CD4-positive, alpha-beta T cell treated with Interleukin-1 beta for 1 hour (primary cell): ENCODE results near the gene SHC1.

ENCODE experiments used
- DNase-seq, 2 donors: peaks; one replicate each; pipeline ENCODE4 v3.0.0-alpha.2; 2020 to 2022

SHC1 gene

DNA sequence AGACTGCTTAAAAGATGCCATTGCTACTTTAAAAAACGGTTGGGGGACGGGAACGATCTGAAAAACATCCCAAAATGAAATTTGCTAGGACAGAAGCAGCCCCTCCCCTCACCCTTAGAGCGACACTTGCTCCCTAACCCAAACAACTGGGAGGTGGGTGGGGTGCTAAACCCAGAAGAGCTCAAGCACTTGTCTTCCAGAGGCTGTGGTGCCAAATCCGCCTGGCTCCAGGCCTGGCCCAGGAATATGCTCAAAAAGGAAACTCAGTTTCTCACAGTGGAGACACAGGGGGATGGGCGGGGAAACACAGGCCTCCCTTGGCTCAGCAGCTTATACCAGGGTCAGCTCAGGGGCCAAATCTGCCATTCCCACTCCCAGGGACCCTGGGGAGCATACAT is 14.0 kb downstream of the SHC1 start:
- no peak for DNase-seq

- DNase-seq = peak; percentile 91 to 96
Measured at GRCh38 chr1:154955718-154956543, 14.6 kb downstream of the SHC1 start, which contains the start of gene PBXIP1. TSS of gene PBXIP1 (minus strand) at chr1:154956099. CDS start at chr1:154953721, 2,378 bp downstream.

DNA sequence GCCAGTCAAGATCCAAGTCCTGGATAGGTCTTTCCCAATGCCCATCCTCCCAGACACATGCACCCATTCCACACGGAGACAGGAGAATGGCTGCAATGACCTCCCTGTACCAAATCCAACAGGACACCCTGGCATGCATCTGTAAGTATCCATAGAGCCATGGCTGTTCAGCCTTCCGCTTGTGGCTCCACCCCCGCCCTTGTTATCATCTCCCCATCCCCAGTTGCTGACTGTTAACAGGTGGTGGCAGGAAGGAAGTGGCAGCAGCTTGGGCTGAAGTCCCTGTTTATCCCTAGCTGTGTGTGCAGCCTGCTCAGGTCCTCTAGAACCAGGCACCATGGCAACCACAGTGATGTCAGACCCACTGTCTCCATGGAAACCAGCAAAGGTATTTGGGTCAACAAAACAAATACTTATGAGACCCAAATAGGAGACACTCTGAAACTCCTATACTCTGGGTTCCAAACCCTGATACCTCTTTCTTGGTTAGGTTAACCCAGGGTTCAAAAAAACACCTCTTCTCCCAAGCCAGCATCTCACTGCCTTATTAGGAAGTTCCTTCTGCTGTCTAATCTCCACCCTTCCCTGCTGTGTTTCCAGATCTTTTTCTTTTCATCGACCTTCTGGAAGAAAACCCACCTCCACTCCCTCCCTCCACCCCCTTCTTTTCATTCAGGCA is 15.4 kb downstream of the SHC1 start:
- DNase-seq = peak; percentile 98

DNA sequence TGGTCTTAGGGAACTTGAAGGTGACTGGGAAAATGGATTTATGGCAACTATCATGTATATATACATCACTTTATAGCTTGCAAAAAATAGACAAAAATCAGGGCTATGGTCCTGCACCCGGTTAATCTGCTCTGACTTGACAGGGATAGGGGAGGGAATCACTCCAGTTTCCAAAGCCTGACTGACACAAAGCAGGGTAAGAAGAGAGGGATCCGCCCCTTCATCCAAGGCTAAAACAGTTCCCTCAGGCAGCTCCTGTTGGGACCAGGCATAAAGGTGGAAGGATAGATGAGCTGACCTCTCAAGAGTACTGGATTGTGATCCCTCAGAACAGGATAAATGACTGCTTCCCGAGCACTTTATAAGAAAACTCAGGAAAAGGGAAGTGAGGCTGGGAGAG is 16.0 kb downstream of the SHC1 start:
- no peak for DNase-seq

DNA sequence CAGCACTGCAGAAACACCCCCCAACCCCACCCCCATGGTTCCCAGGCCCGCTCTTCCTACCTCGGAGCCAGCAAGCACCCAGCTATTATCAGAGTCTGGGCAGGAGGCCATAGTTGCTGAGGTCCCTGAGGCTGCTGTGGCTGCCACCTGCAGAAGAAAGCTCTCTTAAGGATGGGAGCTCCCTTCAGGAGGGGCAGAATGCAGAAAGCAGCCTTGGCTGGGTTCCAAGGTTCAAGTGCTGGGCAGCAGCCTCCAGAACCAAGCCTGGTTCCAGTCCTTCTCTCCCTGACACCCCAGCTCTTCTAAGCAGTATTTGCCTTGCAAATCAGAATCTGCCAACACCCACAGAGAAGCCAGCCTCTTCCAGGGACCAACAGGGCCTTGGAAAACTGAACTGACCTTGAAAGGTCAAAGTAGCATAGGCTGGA is 16.9 kb downstream of the SHC1 start:
- no peak for DNase-seq

GRCh38 chr1:154952664-154953063 is 17.9 kb downstream of the SHC1 start:
- DNase-seq = no peak

- DNase-seq = peak; percentile 72 to 80
Measured at GRCh38 chr1:154951901-154952657, 18.5 kb downstream of the SHC1 start.

DNA sequence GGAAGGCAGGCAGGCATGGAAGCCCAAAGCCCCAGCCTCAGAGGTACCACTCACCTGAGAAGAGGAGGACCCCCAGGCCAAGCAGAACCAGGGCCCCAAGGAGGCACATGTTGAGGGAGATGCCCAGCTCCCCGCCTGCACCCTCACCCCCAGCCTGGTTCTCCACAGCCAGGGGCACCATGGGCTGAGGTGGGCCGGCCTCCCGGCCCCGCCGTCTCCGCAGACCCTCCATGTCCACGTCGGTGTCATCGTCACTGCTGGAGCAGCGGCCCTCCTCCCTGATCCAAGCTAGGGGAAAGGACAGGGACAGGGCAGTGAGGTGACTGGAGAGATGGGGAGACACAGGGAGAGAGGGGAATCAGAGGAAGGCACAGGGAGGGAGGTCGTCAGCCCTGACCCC is 22.5 kb downstream of the SHC1 start:
- DNase-seq = no peak

DNA sequence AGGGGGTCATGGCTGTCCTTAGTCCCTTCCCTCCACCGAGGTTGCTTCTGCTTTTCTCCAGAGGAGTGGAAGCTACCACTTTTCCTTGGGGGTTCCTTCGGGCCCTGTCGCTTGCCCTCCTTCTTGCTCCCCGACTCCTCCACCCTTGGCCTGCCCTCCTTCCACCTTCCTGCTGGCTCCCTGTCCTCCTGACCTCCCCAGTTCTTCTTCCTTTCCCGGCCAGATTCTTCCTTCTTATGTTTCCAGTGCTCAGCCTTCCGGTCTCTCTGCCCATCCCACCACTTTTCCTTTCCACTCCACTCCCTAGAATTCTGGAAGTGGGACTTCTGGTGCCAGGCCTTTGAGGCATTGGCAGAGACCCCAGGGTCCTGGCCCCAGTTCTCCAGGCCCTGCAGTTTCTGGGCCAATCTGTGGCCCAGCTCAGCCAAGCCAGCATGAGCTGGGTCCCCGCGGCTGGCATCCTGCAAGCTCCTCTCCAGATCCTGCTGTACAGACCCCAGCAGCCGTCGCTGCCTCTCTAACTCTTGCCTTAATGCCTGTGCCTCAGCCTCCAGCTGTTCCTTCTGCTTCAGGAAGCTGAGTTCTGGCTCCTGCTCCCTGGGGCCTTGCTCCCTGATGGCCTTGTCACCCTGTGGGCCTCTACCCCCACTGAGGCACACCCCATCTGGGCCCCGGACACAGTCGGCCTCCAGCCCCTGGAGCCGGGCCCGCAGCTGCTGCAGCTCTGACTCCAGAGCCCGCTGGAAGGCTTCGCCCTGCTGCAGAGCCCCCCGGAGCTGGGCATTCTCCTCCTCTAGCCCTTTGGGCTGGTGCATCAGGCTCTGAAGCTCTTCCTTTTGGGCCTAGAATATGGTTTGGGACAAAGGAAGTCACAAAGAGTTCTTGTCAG is 24.3 kb downstream of the SHC1 start:
- DNase-seq = no peak

DNA sequence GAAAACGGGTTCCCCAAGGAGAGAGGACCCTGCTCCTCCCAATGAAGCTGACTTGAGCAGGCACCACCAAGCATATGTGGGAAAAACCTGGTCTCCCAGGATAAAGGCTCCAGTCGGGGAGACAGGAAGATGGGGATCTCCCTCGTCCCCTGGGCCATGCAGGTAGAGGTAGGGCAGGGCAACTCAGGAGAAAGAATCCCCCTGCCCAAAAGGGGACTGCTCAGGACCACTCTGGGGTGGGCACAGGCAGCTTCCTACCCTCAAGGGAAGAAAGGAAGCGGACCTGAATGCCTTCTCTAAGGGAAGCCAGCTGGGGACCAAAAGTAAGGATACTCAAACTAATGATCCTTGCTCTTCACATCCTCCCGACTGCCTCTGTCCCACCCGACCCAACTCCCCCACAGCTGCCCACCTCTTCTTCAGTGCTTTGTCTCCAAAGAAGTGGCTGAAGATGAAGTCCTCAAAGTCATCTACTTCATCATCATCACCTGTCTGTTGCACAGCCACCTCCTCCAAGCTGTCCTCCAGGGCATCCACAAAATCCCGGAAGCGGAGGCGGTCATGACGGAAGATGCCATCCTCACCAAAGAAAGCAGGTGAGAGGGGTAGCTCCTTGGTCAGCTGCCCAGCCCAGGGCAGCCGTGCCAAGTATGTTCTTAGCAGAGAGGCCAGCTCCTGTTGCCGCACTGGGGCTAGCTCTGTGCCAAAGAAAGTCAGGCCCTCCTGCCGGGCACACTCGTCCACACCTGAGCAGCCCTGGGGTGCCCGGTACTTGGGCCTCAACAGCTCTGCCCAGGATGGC is 25.2 kb downstream of the SHC1 start:
- DNase-seq = no peak

- DNase-seq = no peak
Measured at GRCh38 chr1:154944401-154945159, 26.0 kb downstream of the SHC1 start.

DNA sequence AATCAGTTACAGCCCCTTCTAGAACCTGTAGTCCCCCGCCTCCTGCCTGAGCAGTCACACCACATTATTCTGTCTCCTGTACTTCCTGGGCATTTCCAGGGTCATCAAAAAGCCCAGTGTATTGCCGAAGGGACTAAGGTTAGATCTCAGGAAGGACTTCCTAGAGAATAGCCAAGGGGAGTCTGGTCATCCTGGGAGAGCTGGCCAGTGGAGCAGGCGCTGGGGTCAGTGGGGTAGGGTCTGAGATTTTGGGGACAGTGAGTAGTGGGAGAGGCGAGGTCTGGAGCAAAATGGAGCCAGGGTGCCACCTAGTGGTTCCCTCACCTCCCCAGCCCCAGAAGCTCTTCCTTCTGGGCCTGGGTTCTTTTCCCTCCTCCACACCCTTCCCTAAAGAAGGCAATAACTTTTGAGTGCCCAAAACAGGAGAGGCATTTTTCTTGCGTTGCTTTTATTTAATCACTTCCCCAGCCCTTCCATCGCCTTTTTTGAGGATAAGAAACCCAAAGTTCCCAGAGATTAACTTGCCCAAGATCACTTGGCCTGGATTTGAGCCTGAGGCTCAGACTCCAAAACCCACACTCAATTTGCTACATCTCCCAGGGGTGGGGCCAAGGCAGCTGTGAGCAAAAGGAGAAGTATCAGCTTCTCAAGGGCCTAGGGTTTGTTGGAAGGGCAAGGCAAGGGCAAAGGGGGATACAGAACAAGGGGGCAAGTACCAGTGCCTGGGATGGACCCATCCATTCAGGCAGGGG is 26.7 kb downstream of the SHC1 start:
- peak in 1 of 2 donors; percentile 44 for DNase-seq

- DNase-seq = no peak
Measured at GRCh38 chr1:154941333-154942013, 29.1 kb downstream of the SHC1 start.

- no peak for DNase-seq
Measured at GRCh38 chr1:154940651-154941194, 29.8 kb downstream of the SHC1 start.

- no peak for DNase-seq
Measured at GRCh38 chr1:154940213-154940560, 30.4 kb downstream of the SHC1 start.

DNA sequence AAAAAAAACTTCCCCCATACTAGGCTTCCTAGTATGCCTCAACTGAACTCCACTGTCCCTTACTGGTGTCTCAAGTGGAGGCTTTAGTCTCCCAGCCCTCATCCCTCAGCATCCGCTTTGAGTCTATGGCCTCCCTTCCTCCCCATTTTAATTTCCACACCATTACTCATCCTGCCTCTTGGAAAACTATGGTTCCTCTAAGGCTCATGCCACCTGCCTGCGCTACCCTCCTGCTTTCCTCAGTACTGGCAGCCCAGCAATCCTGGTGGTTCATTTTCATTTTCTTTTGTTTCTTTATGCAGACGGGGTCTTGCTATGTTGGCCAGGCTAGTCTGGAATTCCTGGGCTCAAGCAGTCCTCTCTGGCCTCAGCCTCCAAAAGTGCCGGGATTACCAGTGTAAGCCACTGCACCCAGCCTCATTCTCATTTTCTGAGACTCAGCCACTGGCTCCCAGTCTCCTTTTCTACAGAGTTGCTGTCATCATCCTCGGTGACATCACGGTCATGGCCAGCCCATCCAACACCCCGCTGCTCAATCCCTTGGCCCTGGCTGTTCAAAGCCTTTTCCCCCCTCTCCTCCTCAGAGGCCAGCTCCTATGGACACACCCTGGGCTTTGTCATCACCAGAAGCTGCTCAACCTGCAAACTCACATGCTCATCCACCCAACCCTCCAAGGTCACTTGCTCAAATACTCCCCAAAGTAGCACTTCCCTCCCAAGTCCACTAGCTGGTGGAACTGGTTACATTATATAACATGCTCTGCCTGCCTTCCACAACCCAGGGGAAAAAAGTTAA is 31.7 kb downstream of the SHC1 start:
- DNase-seq = no peak

- DNase-seq = no peak
Measured at GRCh38 chr1:154937988-154938386, 32.6 kb downstream of the SHC1 start.
